B cell (primary cell): ENCODE data around the gene BABAM2. TPM values are rescaled to one million over a fixed set of nuclear protein-coding genes. Genes with fewer than 3 reads are reported as not detected.

Experiments
- ATAC-seq: fragments of 200-7000 bp; cut with Tn5 transposase; one replicate; pipeline ENCODE4 v1.10.0; 2021; ENCODE audit warnings: low read depth, mild to moderate bottlenecking, moderate number of reproducible peaks, moderate library complexity
- CTCF ChIA-PET: fragments of 350-600 bp; sonication (Branson Sonifier 250); formaldehyde crosslinking; loops from one replicate; lab custom pipeline; 2021; ENCODE audit warnings: antibody characterized with exemption, inconsistent platforms; lab: Charles Lee
- POLR2A ChIA-PET: fragments of 350-600 bp; sonication (Branson Sonifier 250); formaldehyde crosslinking; loops from one replicate; lab custom pipeline; 2021; ENCODE audit warnings: antibody characterized with exemption; lab: Charles Lee
- DNase-seq: peaks from one replicate; pipeline ENCODE4 v3.0.0; 2013
- H2AFZ ChIP-seq: 2 replicates; pipeline ENCODE4 v1.6.1; 2012; ENCODE audit warnings: mild to moderate bottlenecking, low read depth, low read length; ENCODE audit not compliant: insufficient read depth, poor library complexity, severe bottlenecking
- H3K27ac ChIP-seq, 2 donors: 1 replicate in 1 of 2; 2 replicates in 1 of 2; pipeline ENCODE4 v1.5.1; 2012 to 2013; ENCODE audit warnings: low read length in 2 of 2, mild to moderate bottlenecking in 2 of 2, moderate library complexity in 1 of 2
- H3K27me3 ChIP-seq, 4 experiments: fragments of 200-600 bp in 1 of 4; sonication (generic) in 1 of 4; replicated peaks in 1 of 4; 1 replicate in 2 of 4; 2 replicates in 2 of 4; pipeline versions ENCODE4 v1.6.1 to v1.7.0; 2013 to 2016; ENCODE audit warnings: low read length in 3 of 4, mild to moderate bottlenecking in 2 of 4, mixed read lengths in 1 of 4, moderate library complexity in 1 of 4; ENCODE audit not compliant: insufficient read depth in 4 of 4, control insufficient read depth in 3 of 4; ENCODE audit errors: control extremely low read depth in 1 of 4
- H3K36me3 ChIP-seq, 2 experiments: replicated peaks in 1 of 2; 1 replicate in 1 of 2; 2 replicates in 1 of 2; pipeline versions ENCODE4 v1.6.1 to v1.7.1; 2013; ENCODE audit warnings: low read length in 1 of 2; ENCODE audit not compliant: insufficient read depth in 2 of 2, control insufficient read depth in 1 of 2; ENCODE audit errors: control extremely low read depth in 1 of 2, extremely low read depth in 1 of 2
- H3K4me1 ChIP-seq, 2 donors: fragments of 200-600 bp in 1 of 2; sonication (generic) in 1 of 2; 1 replicate in 1 of 2; 2 replicates in 1 of 2; pipeline versions ENCODE4 v1.5.1 to v1.6.1; 2013 to 2017; ENCODE audit warnings: low read length in 2 of 2; ENCODE audit not compliant: control insufficient read depth in 2 of 2, insufficient read depth in 2 of 2
- H3K4me2 ChIP-seq: replicated peaks from 2 replicates; pipeline ENCODE3; 2012; ENCODE audit warnings: mild to moderate bottlenecking, low read depth, low read length; ENCODE audit not compliant: poor library complexity, severe bottlenecking
- H3K4me3 ChIP-seq, 5 experiments: fragments of 200-600 bp in 1 of 5; sonication (generic) in 1 of 5; 1 replicate in 3 of 5; 2 replicates in 2 of 5; pipeline versions ENCODE4 v1.5.1 to v1.7.0; 2011 to 2016; ENCODE audit warnings: low read length in 4 of 5, mild to moderate bottlenecking in 4 of 5, low read depth in 2 of 5, control low read depth in 1 of 5, moderate library complexity in 1 of 5; ENCODE audit not compliant: insufficient read depth in 1 of 5; ENCODE audit errors: control extremely low read depth in 1 of 5, extremely low read depth in 1 of 5
- H3K79me2 ChIP-seq: fragments of 200-600 bp; sonication (generic); one replicate; pipeline ENCODE4 v1.6.0; 2016; ENCODE audit warnings: low read length; ENCODE audit not compliant: control insufficient read depth, insufficient read depth
- H3K9ac ChIP-seq: fragments of 200-600 bp; sonication (generic); 2 replicates; pipeline ENCODE4 v1.6.1; 2017; ENCODE audit warnings: mild to moderate bottlenecking, low read length, moderate library complexity
- H3K9me3 ChIP-seq, 3 donors: one replicate each; pipeline versions ENCODE4 v1.6.1 to v1.7.1; 2013; ENCODE audit warnings: low read length in 2 of 3; ENCODE audit not compliant: control insufficient read depth in 2 of 3, insufficient read depth in 1 of 3; ENCODE audit errors: control extremely low read depth in 1 of 3
- H4K20me1 ChIP-seq: 2 replicates; pipeline ENCODE4 v1.6.0; 2012; ENCODE audit warnings: mild to moderate bottlenecking, low read length; ENCODE audit not compliant: insufficient read depth, control insufficient read depth, poor library complexity, severe bottlenecking
- H3K27ac Mint-ChIP-seq: one replicate; pipeline ENCODE4 v1.8.0; 2021; ENCODE audit warnings: mixed read lengths
- H3K27me3 Mint-ChIP-seq: one replicate; pipeline ENCODE4 v1.8.0; 2021; ENCODE audit warnings: mixed read lengths
- H3K4me1 Mint-ChIP-seq: one replicate; pipeline ENCODE4 v1.8.0; 2021; ENCODE audit warnings: mixed read lengths
- H3K4me3 Mint-ChIP-seq: one replicate; pipeline ENCODE4 v1.8.0; 2021; ENCODE audit warnings: mixed read lengths
- H3K9me3 Mint-ChIP-seq: one replicate; pipeline ENCODE4 v1.8.0; 2022; ENCODE audit warnings: mixed read lengths; ENCODE audit not compliant: insufficient read depth
- CTCF ChIP-seq: fragments of 200-600 bp; IDR thresholded peaks from one replicate; pipeline ENCODE4 v1.8.0; 2022; ENCODE audit warnings: antibody characterized with exemption, mild to moderate bottlenecking
- EZH2 ChIP-seq: IDR thresholded peaks from 2 replicates; pipeline ENCODE4 v1.6.1; 2012; ENCODE audit warnings: borderline replicate concordance, low read depth, mild to moderate bottlenecking, moderate library complexity, low read length; ENCODE audit not compliant: insufficient read depth, poor library complexity, severe bottlenecking
- WGBS: methylation state at CpG from one replicate; pipeline ENCODE4 v1.1.5; 2013; ENCODE audit warnings: missing lambda C conversion rate; ENCODE audit not compliant: insufficient coverage; 5-methylcytosine and 5-hydroxymethylcytosine counted together
- intact Hi-C: fragments of 100-400 bp; cut with micrococcal nuclease; formaldehyde crosslinking; loops from one replicate; pipeline ENCODE4 v1.10.0; 2022
- polyA plus RNA-seq: library from polyadenylated mRNA; depleted of rRNA; stranded (reverse); fragments of >200 nt; gene quantifications from 2 replicates; pipeline ENCODE4 v1.2.3, GENCODE V29; 2012
- total RNA-seq, 2 donors: library from RNA; stranded (reverse); fragments of 120-200 nt in 1 of 2; gene quantifications; 1 replicate in 1 of 2; 2 replicates in 1 of 2; pipeline versions ENCODE4 v1.2.3 to v1.2.4, GENCODE V29; 2013 to 2022

BABAM2 gene
- total and polyA plus RNA-seq, 2 donors (not counting 1 experiment from before 2014, with no cell fraction given) = 22.3 to 69.6 TPM

GRCh38 chr2:28343184-28343942 is 452.8 kb downstream of the BABAM2 start:
- no peak overlapping the region for H3K27ac ChIP-seq
- ChIA-PET POLR2A (no interaction called here), CTCF (interaction anchor here (1.2 kb wide), 1 partner anchor 26 kb away, joined by 3 read pairs; no protein-coding TSS in a partner anchor)
- H3K27me3 ChIP-seq = peaks cover 0 to 3% (median 0%) of the 10 kb centered on the region in 4 experiments
- H3K9ac ChIP-seq = no peak overlapping the region
- H3K4me1 ChIP-seq = no peaks in the 10 kb centered on the region
- ATAC-seq (no peak), DNase-seq (no peak)
- H3K27ac Mint-ChIP-seq = no peak overlapping the region
- no peak overlapping the region for H3K4me3 ChIP-seq
- H2AFZ ChIP-seq = no peak overlapping the region
- H3K9me3 Mint-ChIP-seq = no peaks in the 10 kb centered on the region
- no peaks in the 10 kb centered on the region for H3K36me3 ChIP-seq
- no peaks in the 10 kb centered on the region for H3K27me3 Mint-ChIP-seq
- intact Hi-C loops = no loop called here
- no peaks in the 10 kb centered on the region for H3K9me3 ChIP-seq
- TF ChIP-seq CTCF (no peak), EZH2 (no peak)
- WGBS = 80% methylated on average over 1 of the region's 5 CpGs
- no peaks in the 10 kb centered on the region for H4K20me1 ChIP-seq
- H3K79me2 ChIP-seq = no peaks in the 10 kb centered on the region
- H3K4me1 Mint-ChIP-seq = no peaks in the 10 kb centered on the region
- no peak overlapping the region for H3K4me3 Mint-ChIP-seq
- H3K4me2 ChIP-seq = no peak overlapping the region

- no peaks in the 10 kb centered on the region for H3K9me3 Mint-ChIP-seq
- H3K4me1 ChIP-seq = no peaks in the 10 kb centered on the region
- WGBS = 95% methylated on average over 17 of the region's 20 CpGs
- H2AFZ ChIP-seq = no peak overlapping the region
- H3K27ac Mint-ChIP-seq = no peak overlapping the region
- H3K4me2 ChIP-seq = no peak overlapping the region
- H3K9me3 ChIP-seq = no peaks in the 10 kb centered on the region
- POLR2A ChIA-PET = no interaction called here
- CTCF ChIA-PET = no interaction called here
- no peak overlapping the region for H3K27ac ChIP-seq
- no peak overlapping the region for H3K4me3 Mint-ChIP-seq
- no peak for ATAC-seq
- H3K79me2 ChIP-seq = no peaks in the 10 kb centered on the region
- no peaks in the 10 kb centered on the region for H4K20me1 ChIP-seq
- no peaks in the 10 kb centered on the region for H3K36me3 ChIP-seq
- no peaks in the 10 kb centered on the region for H3K27me3 Mint-ChIP-seq
- DNase-seq = no peak
- no peaks in the 10 kb centered on the region for H3K4me1 Mint-ChIP-seq
- H3K27me3 ChIP-seq = peaks cover 0 to 3% (median 0%) of the 10 kb centered on the region in 4 experiments
- intact Hi-C loops = no loop called here
- no peak for TF ChIP-seq EZH2
- TF ChIP-seq CTCF = no peak
- no peak overlapping the region for H3K9ac ChIP-seq
- no peak overlapping the region for H3K4me3 ChIP-seq
Observed at GRCh38 chr2:28343971-28344715, 453.6 kb downstream of the BABAM2 start.
